ENCODE measurements around the gene ENKD1.

GRCh38 chr16:67659675-67660563 lies 6.6 kb downstream of the ENKD1 start, which contains the start of gene ACD:
- TF ChIP-seq ZBTB43 (CRISPR knock-in tag; IDR thresholded peaks at IDR 0.05): no peak; the same call in 1 of the 2 replicates
- TF ChIP-seq CTCF (IDR thresholded peaks at IDR 0.05): no peak
- no peak for TF ChIP-seq ZSCAN18 (CRISPR knock-in tag; IDR thresholded peaks at IDR 0.05)
- TF ChIP-seq FOXP1 (CRISPR knock-in tag; IDR thresholded peaks at IDR 0.05; ENCODE audit: borderline replicate concordance): 0 out of 2 replicates have a peak, but pooled peaks have one; percentile 32
- TF ChIP-seq CBFB (CRISPR knock-in tag; IDR thresholded peaks at IDR 0.05; ENCODE audit: low read depth): no peak
- TF ChIP-seq ESRRA (CRISPR knock-in tag; IDR thresholded peaks at IDR 0.05; ENCODE audit: borderline replicate concordance): no peak
- peak; percentile 60; the same call in 1 of the 2 replicates for TF ChIP-seq ETV6 (CRISPR knock-in tag; IDR thresholded peaks at IDR 0.05)
- no peak for TF ChIP-seq MLX (CRISPR knock-in tag; IDR thresholded peaks at IDR 0.05)
- no peak for TF ChIP-seq ATF1 (CRISPR knock-in tag; IDR thresholded peaks at IDR 0.05)
- no peak for TF ChIP-seq NR2C2 (CRISPR knock-in tag; IDR thresholded peaks at IDR 0.05)
- no peak; the same call in 1 of the 2 replicates for TF ChIP-seq FOXP4 (CRISPR knock-in tag; IDR thresholded peaks at IDR 0.05)
- no peak for TF ChIP-seq AFF4 (CRISPR knock-in tag; IDR thresholded peaks at IDR 0.05; ENCODE audit: borderline replicate concordance)

All from WTC11 (cell line).